VCaP (cell line): Measurements from ENCODE around the gene TTYH2.

ENCODE experiments used
- H3K27ac ChIP-seq: fragments of 450-650 bp; 2 replicates; pipeline ENCODE4 v1.5.1; 2017
- CTCF ChIP-seq: fragments of 450-650 bp; conservative IDR thresholded peaks from 2 replicates; pipeline ENCODE4 v1.5.1; 2017; ENCODE audit warnings: mild to moderate bottlenecking, moderate library complexity

TTYH2 gene

DNA sequence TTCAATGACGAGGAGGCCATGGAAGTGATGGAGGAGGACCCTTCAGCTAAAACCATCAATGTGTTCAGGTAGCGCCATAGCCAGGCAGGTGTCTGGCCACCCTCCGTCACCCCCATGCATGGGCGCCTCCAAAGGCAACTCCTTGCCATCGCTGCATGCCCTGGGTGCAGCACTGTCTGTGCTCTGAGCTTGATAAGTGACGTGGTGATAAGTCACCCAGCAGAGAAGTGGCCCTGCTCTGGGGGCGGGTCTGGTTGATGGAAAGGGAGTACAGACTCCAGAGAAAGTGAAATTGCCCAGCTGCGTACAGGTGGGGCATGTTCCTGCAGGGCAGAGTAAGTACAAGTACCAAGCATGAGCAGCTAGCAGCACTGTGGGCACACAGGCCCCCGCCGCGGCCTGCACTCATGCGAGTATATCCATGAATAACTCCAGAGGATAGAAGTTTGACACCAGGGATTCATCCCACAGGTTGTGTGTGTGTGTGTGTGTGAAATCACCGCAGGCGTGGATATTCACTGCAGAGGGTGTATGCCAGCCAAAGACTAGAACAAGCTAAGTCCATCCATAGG, 73.7 kb downstream of the TTYH2 start:
- TF ChIP-seq CTCF = no peak

GRCh38 chr17:74288785-74289184, 75.4 kb downstream of the TTYH2 start:
- no peak overlapping the region for H3K27ac ChIP-seq
- no peak for TF ChIP-seq CTCF

More for the DNA sequence above, 73.7 kb downstream of the TTYH2 start:
- H3K27ac ChIP-seq = no peak overlapping the region

DNA sequence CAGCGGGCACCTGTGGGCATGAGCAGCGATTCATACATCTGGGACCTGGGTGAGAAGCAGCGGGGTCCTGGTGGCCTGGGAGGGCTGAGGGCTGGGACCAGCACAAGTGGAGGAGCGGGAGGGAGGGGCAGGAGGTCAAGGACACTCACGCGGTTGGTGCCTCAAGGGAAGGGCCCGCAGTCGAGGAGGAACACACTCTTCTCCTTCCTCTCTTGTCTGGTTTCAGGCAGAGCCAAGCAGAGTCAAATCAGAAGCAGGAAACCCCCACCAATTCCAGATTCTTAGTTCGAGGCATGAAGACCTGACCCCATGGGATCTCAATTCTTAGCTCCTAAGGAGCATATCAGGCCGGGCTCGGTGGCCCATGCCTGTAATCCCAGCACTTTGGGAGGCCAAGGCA, 76.3 kb downstream of the TTYH2 start:
- H3K27ac ChIP-seq = no peak overlapping the region
- TF ChIP-seq CTCF = no peak

- H3K27ac ChIP-seq = no peak overlapping the region
These were observed 77.0 kb downstream of the TTYH2 start for GRCh38 chr17:74290340-74290739.

DNA sequence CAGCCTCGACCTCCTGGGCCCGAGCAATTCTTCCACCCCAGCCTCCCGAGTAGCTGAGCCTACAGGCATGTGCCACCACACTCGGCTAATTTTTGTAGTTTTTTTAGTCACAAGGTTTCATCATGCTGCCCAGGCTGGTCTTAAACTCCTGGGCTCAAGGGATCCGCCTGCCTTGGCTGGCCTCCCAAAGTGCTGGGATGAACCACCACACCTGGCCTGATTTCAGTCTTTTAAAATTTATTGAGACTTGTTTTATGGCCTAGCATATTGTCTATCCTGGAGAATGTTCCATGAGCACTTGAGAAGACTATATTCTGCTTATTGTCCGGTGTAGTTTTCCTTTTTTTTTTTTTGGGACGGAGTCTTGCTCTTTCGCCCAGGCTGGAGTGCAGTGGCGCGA, 79.1 kb downstream of the TTYH2 start:
- H3K27ac ChIP-seq = no peak overlapping the region
- no peak for TF ChIP-seq CTCF

More at GRCh38 chr17:74290340-74290739, 77.0 kb downstream of the TTYH2 start:
- TF ChIP-seq CTCF = no peak

DNA sequence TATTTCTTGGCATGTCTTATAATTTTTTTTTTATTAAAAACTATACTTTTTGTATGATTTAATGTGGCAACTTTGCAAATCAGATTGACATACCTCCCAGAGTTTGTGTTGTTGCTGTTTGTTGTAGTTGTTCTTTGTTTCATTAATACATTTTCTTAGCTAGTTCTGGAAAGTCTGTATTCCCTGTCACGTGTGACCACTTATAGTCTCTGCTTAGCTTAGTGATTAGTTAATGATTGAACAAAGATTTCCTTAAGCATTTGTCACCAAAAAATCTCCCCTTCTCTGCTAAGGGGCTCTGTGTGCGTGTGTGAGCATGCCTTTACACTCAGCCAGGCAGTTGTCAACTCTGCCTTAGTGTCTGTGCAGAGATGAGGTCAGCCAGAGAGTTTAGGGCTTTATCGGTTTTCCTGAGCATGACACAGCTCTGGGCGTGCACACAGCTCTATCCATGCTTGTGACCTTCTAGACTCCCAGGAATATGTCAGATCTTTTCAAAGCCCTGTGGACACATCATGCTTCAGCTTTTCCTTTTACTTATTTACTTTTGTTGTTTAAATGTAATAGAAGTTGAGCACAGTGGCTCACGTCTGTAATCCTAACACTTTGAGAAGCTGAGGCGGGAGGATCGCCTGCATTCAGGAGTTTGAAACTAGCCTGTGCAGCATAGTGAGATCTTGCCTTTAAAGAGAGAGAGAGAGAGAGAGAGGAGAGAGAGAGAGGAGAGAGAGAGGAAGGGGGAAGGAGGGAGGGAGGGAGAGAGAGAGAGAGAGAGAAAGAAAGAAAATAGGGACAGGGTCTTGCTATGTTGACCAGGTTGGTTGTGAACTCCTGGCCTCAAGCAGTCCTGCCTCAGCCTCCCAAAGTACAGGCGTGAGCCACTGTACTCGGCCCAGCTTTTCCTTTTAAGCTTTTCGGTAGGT, 82.5 kb downstream of the TTYH2 start:
- no peak overlapping the region for H3K27ac ChIP-seq
- no peak for TF ChIP-seq CTCF

DNA sequence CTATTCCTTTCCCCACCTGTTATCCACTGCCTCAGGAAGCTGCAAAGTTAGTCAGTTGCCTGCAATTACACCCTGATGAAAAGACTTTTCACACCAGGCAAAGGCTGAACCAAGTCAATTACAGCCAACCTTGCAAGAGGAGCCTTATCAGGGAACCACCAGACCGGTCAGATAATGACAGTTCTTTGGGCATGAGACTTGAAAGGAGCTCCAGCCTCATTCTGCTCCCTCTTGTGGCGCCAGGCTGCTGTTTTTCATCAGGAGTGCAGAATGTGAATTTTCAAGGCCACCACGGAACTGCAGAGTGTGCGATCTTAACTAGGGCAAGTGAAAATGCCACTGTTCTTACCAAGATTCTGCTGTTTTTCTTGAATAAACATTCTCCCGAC, 83.2 kb downstream of the TTYH2 start:
- no peak overlapping the region for H3K27ac ChIP-seq
- peak; percentile 80 for TF ChIP-seq CTCF
